Measurements from ENCODE around the gene PRTFDC1.
A peak's percentile ranks its signal among the peaks of the same experiment; 100 is the strongest.
"Not testable (repeated sequence)": the region's sequence is repeated elsewhere in the genome, so short reads cannot be mapped to it uniquely, and the experiment has no call there.

PRTFDC1 gene

GRCh38 chr10:24930427-24930826, 22.0 kb downstream of the PRTFDC1 start:
- no peak for DNase-seq (ENCODE audit: low read depth)

GRCh38 chr10:24929904-24930303, 22.5 kb downstream of the PRTFDC1 start:
- no peak for DNase-seq (ENCODE audit: low read depth)

GRCh38 chr10:24929056-24929544, 23.3 kb downstream of the PRTFDC1 start:
- no peak for DNase-seq (ENCODE audit: low read depth)

- no peak for DNase-seq (ENCODE audit: low read depth)
These were observed 24.2 kb downstream of the PRTFDC1 start for GRCh38 chr10:24928163-24928562.

- no peak for DNase-seq (ENCODE audit: low read depth)
These were observed 25.8 kb downstream of the PRTFDC1 start for GRCh38 chr10:24926557-24926956.

- no peak for DNase-seq (ENCODE audit: low read depth)
These were observed 26.6 kb downstream of the PRTFDC1 start for GRCh38 chr10:24925799-24926198.

GRCh38 chr10:24924483-24924882, 27.9 kb downstream of the PRTFDC1 start:
- DNase-seq (ENCODE audit: low read depth), result not testable (repeated sequence)

- not testable (repeated sequence) for DNase-seq (ENCODE audit: low read depth)
These were observed 30.1 kb downstream of the PRTFDC1 start for GRCh38 chr10:24922222-24922868.

GRCh38 chr10:24920907-24921881, 31.2 kb downstream of the PRTFDC1 start:
- DNase-seq (ENCODE audit: low read depth), result peak; percentile 65

- not testable (repeated sequence) for DNase-seq (ENCODE audit: low read depth)
These were observed 32.2 kb downstream of the PRTFDC1 start for GRCh38 chr10:24920192-24920591.

- DNase-seq (ENCODE audit: low read depth), result not testable (repeated sequence)
These were observed 32.8 kb downstream of the PRTFDC1 start for GRCh38 chr10:24919629-24920028.

- DNase-seq (ENCODE audit: low read depth), result no peak
These were observed 34.4 kb downstream of the PRTFDC1 start for GRCh38 chr10:24917979-24918378.

- DNase-seq (ENCODE audit: low read depth), result no peak
These were observed 34.9 kb downstream of the PRTFDC1 start for GRCh38 chr10:24917493-24917892.

GRCh38 chr10:24916365-24916764, 36.0 kb downstream of the PRTFDC1 start:
- no peak for DNase-seq (ENCODE audit: low read depth)

GRCh38 chr10:24915304-24915703, 37.1 kb downstream of the PRTFDC1 start:
- DNase-seq (ENCODE audit: low read depth), result no peak

- DNase-seq (ENCODE audit: low read depth), result no peak
These were observed 38.3 kb downstream of the PRTFDC1 start for GRCh38 chr10:24914148-24914547.

GRCh38 chr10:24912215-24912614, 40.2 kb downstream of the PRTFDC1 start:
- DNase-seq (ENCODE audit: low read depth), result no peak

GRCh38 chr10:24911029-24911428, 41.4 kb downstream of the PRTFDC1 start:
- DNase-seq (ENCODE audit: low read depth), result no peak

GRCh38 chr10:24910574-24910973, 41.8 kb downstream of the PRTFDC1 start:
- DNase-seq (ENCODE audit: low read depth), result no peak

GRCh38 chr10:24908793-24909423, 43.5 kb downstream of the PRTFDC1 start:
- DNase-seq (ENCODE audit: low read depth), result no peak

GRCh38 chr10:24907956-24908355, 44.5 kb downstream of the PRTFDC1 start:
- DNase-seq (ENCODE audit: low read depth), result no peak

GRCh38 chr10:24906372-24906771, 46.0 kb downstream of the PRTFDC1 start:
- no peak for DNase-seq (ENCODE audit: low read depth)

GRCh38 chr10:24904824-24905223, 47.6 kb downstream of the PRTFDC1 start:
- DNase-seq (ENCODE audit: low read depth), result no peak

Data from HS-5 (cell line).